Activated B cell treated with CpG ODN at 0.5 μM for 24 hours (primary cell): ENCODE data around the gene SPOP. TPM values are rescaled to one million over a fixed set of nuclear protein-coding genes. Genes with fewer than 3 reads are reported as not detected.
A peak's percentile ranks its signal among the peaks of the same experiment; 100 is the strongest.

ENCODE experiments used
- ATAC-seq: fragments of 200-7000 bp; cut with Tn5 transposase; one replicate; pipeline ENCODE4 v1.10.0; 2021; ENCODE audit warnings: low read depth, mild to moderate bottlenecking, moderate library complexity
- CTCF ChIA-PET: fragments of 350-600 bp; sonication (Branson Sonifier 250); formaldehyde crosslinking; loops from one replicate; lab custom pipeline; 2021; ENCODE audit warnings: antibody characterized with exemption; lab: Charles Lee
- POLR2A ChIA-PET: fragments of 350-600 bp; sonication (Branson Sonifier 250); formaldehyde crosslinking; loops from one replicate; lab custom pipeline; 2021; ENCODE audit warnings: antibody characterized with exemption; lab: Charles Lee
- DNase-seq: peaks from one replicate; pipeline ENCODE4 v3.0.0; 2022
- H3K27ac Mint-ChIP-seq: one replicate; pipeline ENCODE4 v1.8.0; 2020; ENCODE audit warnings: mixed read lengths
- H3K27me3 Mint-ChIP-seq: one replicate; pipeline ENCODE4 v1.8.0; 2021; ENCODE audit warnings: mixed read lengths
- H3K36me3 Mint-ChIP-seq: one replicate; pipeline ENCODE4 v1.8.0; 2021; ENCODE audit warnings: low read depth, mixed read lengths
- H3K4me1 Mint-ChIP-seq: one replicate; pipeline ENCODE4 v1.8.0; 2021; ENCODE audit warnings: mixed read lengths
- H3K4me3 Mint-ChIP-seq: one replicate; pipeline ENCODE4 v1.8.0; 2020; ENCODE audit warnings: mild to moderate bottlenecking, mixed read lengths
- H3K9me3 Mint-ChIP-seq: one replicate; pipeline ENCODE4 v1.8.0; 2020; ENCODE audit warnings: mixed read lengths
- intact Hi-C: fragments of 100-400 bp; cut with micrococcal nuclease; formaldehyde crosslinking; loops from one replicate; pipeline ENCODE4 v1.15.1; 2024
- total RNA-seq: library from RNA; stranded (reverse); gene quantifications from 2 replicates; pipeline ENCODE4 v1.2.3, GENCODE V29; 2022
- TF ChIP-seq, protein P1 (sequence below): fragments of 200-600 bp; IDR thresholded peaks from one replicate; pipeline ENCODE4 v1.8.0; 2022; ENCODE audit warnings: antibody characterized with exemption, mild to moderate bottlenecking

SPOP gene
- total RNA-seq, 1 donor from 2014 or later: 65.8 TPM

DNA sequence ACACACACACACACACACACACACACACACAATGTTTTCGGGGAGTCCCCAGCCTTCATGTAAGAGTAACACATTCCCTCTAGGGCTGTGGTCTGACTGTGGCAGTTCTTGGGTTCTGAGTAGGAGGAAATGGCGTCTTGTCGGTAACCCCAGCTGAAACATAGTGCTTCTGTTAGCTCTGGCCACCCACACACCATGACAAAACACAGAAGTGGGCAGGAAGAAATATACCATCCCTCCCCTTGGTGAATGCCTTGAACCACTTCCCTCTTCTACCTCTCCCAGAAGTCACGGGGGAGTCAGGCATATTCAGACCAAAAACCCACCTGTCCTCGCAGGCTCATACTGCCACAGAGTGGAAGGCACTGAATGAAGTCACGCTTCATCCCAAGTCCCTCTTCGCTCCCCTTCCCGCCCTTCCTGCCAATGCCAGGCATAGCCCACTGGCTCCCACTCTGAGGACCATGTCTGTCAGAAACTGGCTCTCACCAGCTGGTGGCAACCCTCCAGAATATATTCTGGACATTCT is 18.4 kb upstream of the SPOP start:
- DNase-seq (no peak), ATAC-seq (peak; percentile 53)
- ChIA-PET POLR2A (interaction anchor here (0.6 to 1.2 kb wide), 6 partner anchors 12 to 126 kb away, joined by 3 to 7 read pairs (median 4); partner anchors contain the start of gene KAT7), CTCF (interaction anchor here (0.8 to 7.1 kb wide), 14 partner anchors 9 to 139 kb away, joined by 3 to 65 read pairs (median 4); partner anchors contain the start of genes FAM117A and NXPH3)
- H3K36me3 Mint-ChIP-seq: peaks cover 20% of the 10 kb centered on the region
- no peaks in the 10 kb centered on the region for H3K27me3 Mint-ChIP-seq
- no peak overlapping the region for H3K4me3 Mint-ChIP-seq
- peak overlapping the region; percentile 7 for H3K27ac Mint-ChIP-seq
- peaks cover 18% of the 10 kb centered on the region for H3K4me1 Mint-ChIP-seq
- TF ChIP-seq, protein P1, sequence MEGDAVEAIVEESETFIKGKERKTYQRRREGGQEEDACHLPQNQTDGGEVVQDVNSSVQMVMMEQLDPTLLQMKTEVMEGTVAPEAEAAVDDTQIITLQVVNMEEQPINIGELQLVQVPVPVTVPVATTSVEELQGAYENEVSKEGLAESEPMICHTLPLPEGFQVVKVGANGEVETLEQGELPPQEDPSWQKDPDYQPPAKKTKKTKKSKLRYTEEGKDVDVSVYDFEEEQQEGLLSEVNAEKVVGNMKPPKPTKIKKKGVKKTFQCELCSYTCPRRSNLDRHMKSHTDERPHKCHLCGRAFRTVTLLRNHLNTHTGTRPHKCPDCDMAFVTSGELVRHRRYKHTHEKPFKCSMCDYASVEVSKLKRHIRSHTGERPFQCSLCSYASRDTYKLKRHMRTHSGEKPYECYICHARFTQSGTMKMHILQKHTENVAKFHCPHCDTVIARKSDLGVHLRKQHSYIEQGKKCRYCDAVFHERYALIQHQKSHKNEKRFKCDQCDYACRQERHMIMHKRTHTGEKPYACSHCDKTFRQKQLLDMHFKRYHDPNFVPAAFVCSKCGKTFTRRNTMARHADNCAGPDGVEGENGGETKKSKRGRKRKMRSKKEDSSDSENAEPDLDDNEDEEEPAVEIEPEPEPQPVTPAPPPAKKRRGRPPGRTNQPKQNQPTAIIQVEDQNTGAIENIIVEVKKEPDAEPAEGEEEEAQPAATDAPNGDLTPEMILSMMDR: no peak
- intact Hi-C loops: no loop called here
- no peaks in the 10 kb centered on the region for H3K9me3 Mint-ChIP-seq

DNA sequence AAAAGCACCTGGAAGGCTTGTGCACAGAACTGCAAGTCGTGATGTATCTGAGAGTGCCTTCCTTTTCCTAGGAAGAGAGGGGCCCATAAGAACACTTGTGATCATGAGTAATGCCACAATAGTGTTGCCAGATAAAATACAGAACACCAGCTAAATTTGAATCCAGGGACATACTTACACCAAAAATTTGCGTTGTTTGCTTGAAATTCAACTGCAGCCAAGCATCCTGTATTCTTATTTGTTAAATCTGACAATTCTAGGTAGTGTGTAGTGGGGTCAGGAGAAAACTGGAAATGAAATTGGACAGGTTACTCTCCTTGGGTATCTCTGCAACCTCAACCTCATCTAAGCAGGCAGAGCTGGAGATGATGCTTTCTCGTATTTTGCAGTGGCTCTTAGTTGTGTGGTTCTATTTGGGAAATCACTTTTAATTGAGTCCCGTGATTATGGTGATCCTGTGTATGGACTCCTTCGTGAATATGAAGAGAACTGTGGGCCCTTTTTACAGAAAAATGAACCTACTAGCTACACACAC is 17.9 kb upstream of the SPOP start:
- intact Hi-C loops: loop anchor here (1.0 kb wide), 2 partner anchors 19 to 125 kb away; no protein-coding TSS in a partner anchor
- Mint-ChIP-seq H3K4me3 (no peak overlapping the region), H3K27me3 (no peaks in the 10 kb centered on the region), H3K27ac (no peak overlapping the region), H3K36me3 (peaks cover 15% of the 10 kb centered on the region), H3K4me1 (peaks cover 18% of the 10 kb centered on the region), H3K9me3 (no peaks in the 10 kb centered on the region)
- ChIA-PET POLR2A (interaction anchor here (0.6 to 1.2 kb wide), 5 partner anchors 13 to 126 kb away, joined by 3 to 7 read pairs (median 5); partner anchors contain the start of gene KAT7), CTCF (interaction anchor here (0.6 to 7.1 kb wide), 15 partner anchors 10 to 138 kb away, joined by 3 to 65 read pairs (median 4); partner anchors contain the start of genes FAM117A and NXPH3)
- ATAC-seq (no peak), DNase-seq (no peak)
- TF ChIP-seq, protein P1: no peak

GRCh38 chr17:49694847-49695697 is 17.2 kb upstream of the SPOP start:
- Mint-ChIP-seq H3K4me1 (peaks cover 18% of the 10 kb centered on the region), H3K9me3 (no peaks in the 10 kb centered on the region), H3K36me3 (peaks cover 8% of the 10 kb centered on the region), H3K27ac (no peak overlapping the region), H3K4me3 (no peak overlapping the region), H3K27me3 (no peaks in the 10 kb centered on the region)
- intact Hi-C loops: loop anchor here (1.0 kb wide), 2 partner anchors 19 to 125 kb away; no protein-coding TSS in a partner anchor
- ATAC-seq: peak; percentile 86
- ChIA-PET POLR2A (interaction anchor here (0.7 to 1.2 kb wide), 4 partner anchors 13 to 94 kb away, joined by 3 to 6 read pairs (median 3); partner anchors contain the start of gene KAT7), CTCF (interaction anchor here (0.6 to 7.1 kb wide), 12 partner anchors 10 to 138 kb away, joined by 3 to 65 read pairs (median 4); partner anchors contain the start of genes FAM117A and NXPH3)
- TF ChIP-seq, protein P1: peak; percentile 44
- DNase-seq: peak; percentile 68

GRCh38 chr17:49692751-49693150 is 14.9 kb upstream of the SPOP start:
- DNase-seq: no peak
- intact Hi-C loops: no loop called here
- no peaks in the 10 kb centered on the region for H3K27me3 Mint-ChIP-seq
- ATAC-seq: no peak
- ChIA-PET POLR2A (no interaction called here), CTCF (no interaction called here)
- no peaks in the 10 kb centered on the region for H3K9me3 Mint-ChIP-seq
- TF ChIP-seq, protein P1: no peak
- no peaks in the 10 kb centered on the region for H3K36me3 Mint-ChIP-seq
- no peak overlapping the region for H3K27ac Mint-ChIP-seq
- no peak overlapping the region for H3K4me3 Mint-ChIP-seq
- peaks cover 26% of the 10 kb centered on the region for H3K4me1 Mint-ChIP-seq
